HG03060 (cell line): ENCODE results near the gene FBXO33.
"Not testable (repeated sequence)": the region's sequence is repeated elsewhere in the genome, so short reads cannot be mapped to it uniquely, and the experiment has no call there.

Experiments
- ATAC-seq: cut with Tn5 transposase; IDR thresholded peaks from one replicate; pipeline ENCODE4 v1.9.1; 2021; ENCODE audit warnings: low read depth, moderate number of reproducible peaks; ENCODE audit not compliant: unreplicated experiment

Gene FBXO33

GRCh38 chr14:39376667-39377403, 55.4 kb downstream of the FBXO33 start:
- ATAC-seq, result no peak

DNA sequence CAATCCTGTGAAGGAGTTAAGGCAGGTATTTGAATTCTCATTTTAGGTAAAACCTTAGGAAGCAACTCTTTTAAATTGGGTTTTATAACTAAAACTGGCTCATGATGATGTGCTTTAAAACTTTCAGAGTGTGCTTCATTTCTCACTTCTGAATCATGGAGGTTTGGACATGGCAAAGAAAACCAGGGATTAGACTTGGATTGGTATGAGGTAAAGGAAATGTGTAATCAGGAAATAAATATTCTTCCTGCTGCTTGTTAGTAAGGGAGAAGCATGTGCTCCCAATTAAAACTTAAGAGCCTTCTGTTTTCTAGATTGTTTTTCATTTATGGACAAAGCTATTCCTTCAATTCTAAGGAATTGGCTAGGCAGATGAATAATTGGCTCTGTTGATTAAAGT, 57.4 kb downstream of the FBXO33 start:
- ATAC-seq, result no peak

- ATAC-seq, result no peak
Measured at GRCh38 chr14:39372656-39373055, 59.6 kb downstream of the FBXO33 start.

- ATAC-seq, result no peak
Measured at GRCh38 chr14:39370415-39370814, 61.8 kb downstream of the FBXO33 start.

GRCh38 chr14:39369029-39369428, 63.2 kb downstream of the FBXO33 start:
- ATAC-seq, result no peak

DNA sequence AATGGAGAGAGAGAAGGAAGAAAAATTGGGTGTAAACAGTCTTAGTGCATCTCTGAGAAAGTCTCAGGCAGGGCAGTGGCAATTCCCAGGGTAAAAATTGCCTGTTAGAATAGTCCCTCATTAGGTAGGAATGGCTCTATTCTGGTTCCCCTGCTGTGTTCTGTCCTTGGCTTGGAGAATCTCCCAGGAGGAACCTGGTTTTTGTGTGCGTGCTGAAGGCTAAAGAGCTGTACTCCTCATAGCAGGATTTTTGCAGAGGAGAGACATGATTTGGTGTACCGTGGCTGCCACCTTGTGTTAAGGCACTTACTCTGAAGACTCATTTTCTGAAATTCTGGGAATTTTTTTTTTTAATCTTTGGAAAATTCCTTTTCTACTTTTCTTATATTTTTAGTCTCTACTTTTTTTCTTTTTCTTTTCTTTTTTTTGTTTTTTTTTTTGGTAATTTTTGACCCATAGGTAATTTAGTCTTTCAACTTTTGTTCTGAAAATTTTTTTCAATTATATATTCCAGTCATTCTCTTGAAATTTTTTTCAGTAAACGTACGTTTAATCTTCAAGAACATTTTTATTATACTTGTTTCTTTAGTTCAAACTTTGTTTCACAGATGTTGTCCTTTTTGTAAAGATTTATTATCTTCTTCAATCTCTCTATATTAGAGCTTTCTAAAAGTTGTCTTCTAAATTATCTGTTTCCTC, 63.8 kb downstream of the FBXO33 start:
- ATAC-seq, result no peak

- no peak for ATAC-seq
Measured at GRCh38 chr14:39367387-39367751, 64.9 kb downstream of the FBXO33 start.

- no peak for ATAC-seq
Measured at GRCh38 chr14:39366460-39367386, 65.5 kb downstream of the FBXO33 start.

DNA sequence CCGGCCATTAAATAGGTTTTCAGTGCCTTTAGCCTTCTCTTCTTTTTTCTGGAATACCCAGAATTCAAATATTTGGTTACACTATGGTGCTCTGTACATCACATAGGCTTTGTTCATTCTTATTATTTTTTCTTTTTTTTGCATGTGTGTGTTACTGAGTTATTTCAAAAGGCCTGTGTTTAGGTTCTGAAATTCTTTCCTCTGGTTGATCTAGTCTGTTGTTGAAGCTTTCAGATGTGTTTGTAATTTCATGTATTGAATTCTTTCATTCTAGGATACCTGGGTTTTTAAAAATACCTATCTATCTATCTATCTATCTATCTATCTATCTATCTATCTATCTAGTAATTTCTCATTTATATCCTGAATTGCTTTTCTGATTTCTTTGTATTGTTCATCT, 66.9 kb downstream of the FBXO33 start:
- ATAC-seq, result no peak

- ATAC-seq, result no peak
Measured at GRCh38 chr14:39364509-39364908, 67.7 kb downstream of the FBXO33 start.

DNA sequence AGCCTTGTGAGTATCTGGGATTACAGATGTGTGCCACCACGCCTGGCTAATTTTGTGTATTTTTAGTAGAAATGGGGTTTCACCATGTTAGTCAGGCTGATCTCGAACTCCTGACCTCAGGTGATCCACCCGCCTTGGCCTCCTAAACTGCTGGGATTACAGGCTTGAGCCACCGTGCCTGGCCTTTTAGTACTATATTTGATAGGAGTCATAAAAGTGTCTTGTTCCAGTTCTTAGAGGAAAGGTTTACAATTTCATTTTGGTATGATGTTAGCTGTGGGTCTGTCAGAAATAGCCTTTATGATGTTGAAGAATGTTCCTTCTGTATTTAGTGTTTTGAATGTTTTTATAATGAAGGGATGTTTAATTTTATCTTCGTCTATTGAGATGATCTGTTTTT, 70.7 kb downstream of the FBXO33 start:
- not testable (repeated sequence) for ATAC-seq

DNA sequence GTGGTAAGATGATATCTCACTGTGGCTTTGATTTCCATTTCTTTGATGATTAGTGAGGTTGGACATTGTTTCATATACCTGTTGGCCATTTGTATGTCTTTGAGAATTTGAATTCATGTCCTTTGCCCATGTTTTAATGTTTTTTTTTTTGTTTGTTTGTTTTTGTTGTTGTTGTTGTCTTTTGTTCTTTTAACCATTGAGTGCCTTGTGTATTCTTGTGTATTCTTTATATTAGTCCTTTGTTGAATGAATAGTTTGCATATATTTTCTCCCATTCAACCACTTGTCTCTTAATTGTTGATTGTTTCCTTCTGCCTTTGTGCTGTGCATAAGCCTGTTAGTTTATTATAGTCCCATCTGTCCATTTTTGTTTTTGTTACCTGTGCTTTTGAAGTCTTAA, 71.9 kb downstream of the FBXO33 start:
- no peak for ATAC-seq

DNA sequence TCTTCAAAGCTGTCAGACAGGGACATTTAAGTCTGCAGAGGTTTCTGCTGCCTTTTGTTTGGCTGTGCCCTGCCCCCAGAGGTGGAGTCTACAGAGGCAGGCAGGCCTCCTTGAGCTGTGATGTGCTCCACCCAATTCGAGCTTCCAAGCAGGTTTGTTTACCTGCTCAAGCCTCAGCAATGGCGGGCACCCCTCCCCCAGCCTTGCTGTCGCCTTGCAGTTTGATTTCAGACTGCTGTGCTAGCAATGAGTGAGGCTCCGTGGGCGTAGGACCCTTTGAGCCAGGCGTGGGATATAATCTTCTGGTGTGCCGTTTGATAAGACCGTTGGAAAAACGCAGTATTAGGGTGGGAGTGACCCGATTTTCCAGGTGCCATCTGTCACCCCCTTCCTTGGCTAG, 73.2 kb downstream of the FBXO33 start:
- ATAC-seq, result not testable (repeated sequence)

GRCh38 chr14:39351708-39352107, 80.5 kb downstream of the FBXO33 start:
- ATAC-seq, result no peak

GRCh38 chr14:39350866-39351265, 81.4 kb downstream of the FBXO33 start:
- no peak for ATAC-seq
